ENCODE results near the gene DNPEP. TPM values are rescaled to one million over a fixed set of nuclear protein-coding genes. Genes with fewer than 3 reads are reported as not detected.
A peak's percentile ranks its signal among the peaks of the same experiment; 100 is the strongest.

Gene DNPEP
- total and polyA plus RNA-seq, 3 donors from 2014 or later = 84.8 to 145 (median 90.2) TPM

GRCh38 chr2:219420687-219421086 is 33.0 kb upstream of the DNPEP start:
- no peak overlapping the region for H3K27ac ChIP-seq
- intact Hi-C loops (cut with DNase I; ENCODE audit: low total_unique reads) = no loop called here
- H3K27me3 ChIP-seq = no peaks in the 10 kb centered on the region
- H3K4me1 ChIP-seq = no peaks in the 10 kb centered on the region
- 91 to 94% methylated on average over 7 to 8 of the region's 8 CpGs for WGBS, 2 donors
- TF ChIP-seq, protein P1, sequence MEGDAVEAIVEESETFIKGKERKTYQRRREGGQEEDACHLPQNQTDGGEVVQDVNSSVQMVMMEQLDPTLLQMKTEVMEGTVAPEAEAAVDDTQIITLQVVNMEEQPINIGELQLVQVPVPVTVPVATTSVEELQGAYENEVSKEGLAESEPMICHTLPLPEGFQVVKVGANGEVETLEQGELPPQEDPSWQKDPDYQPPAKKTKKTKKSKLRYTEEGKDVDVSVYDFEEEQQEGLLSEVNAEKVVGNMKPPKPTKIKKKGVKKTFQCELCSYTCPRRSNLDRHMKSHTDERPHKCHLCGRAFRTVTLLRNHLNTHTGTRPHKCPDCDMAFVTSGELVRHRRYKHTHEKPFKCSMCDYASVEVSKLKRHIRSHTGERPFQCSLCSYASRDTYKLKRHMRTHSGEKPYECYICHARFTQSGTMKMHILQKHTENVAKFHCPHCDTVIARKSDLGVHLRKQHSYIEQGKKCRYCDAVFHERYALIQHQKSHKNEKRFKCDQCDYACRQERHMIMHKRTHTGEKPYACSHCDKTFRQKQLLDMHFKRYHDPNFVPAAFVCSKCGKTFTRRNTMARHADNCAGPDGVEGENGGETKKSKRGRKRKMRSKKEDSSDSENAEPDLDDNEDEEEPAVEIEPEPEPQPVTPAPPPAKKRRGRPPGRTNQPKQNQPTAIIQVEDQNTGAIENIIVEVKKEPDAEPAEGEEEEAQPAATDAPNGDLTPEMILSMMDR (IDR thresholded peaks at IDR 0.05) = no peak
- no peak for TF ChIP-seq POLR2A (IDR thresholded peaks at IDR 0.05)
- no peak overlapping the region for H3K4me3 ChIP-seq
- H3K36me3 ChIP-seq (ENCODE audit: low read depth, missing control alignments) = no peaks in the 10 kb centered on the region
- no peaks in the 10 kb centered on the region for H3K9me3 ChIP-seq
- no peak for DNase-seq

DNA sequence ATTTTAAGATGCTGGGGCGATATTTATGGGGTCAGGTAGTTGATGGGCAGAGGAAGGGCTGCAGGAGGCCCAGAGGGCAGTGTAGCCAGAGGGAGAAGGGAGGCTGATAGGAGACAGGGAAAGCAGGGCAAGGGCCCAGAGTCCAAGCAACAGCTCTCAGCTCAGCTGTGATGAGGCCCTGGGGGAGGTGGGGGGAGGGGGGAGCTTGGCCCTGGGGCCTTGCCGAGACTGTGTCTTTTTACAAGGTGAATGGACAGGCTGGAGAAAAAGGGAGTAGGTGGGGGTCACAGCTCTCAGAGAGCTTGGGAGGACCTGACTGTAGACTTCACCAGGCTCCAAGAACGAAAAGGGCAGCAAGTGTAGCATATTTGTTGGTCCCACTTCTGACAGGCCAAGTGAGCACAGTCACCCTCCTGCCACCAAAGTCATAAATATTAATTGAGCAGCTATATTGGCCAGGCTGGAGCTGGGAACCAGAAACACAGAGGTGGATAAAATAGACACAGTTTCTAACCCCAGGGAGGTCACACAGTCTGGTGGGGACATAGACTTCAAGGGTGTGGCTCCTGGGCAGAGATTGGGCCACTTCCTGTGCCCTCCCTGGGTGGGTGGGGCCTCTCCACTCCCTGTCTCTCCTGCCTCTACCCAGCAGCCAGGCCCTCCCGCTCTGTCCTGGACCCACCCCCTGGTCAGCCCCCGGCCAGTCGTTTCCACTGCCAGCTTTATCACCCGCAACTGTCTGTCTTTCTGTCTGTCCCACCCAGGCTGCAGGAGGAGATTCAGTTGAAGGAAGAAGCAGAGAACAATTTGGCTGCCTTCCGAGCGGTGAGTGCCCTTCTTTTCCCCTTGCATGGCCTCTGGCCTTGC is 31.9 kb upstream of the DNPEP start:
- Histone ChIP-seq H3K4me3 (no peak overlapping the region), H3K9me3 (no peaks in the 10 kb centered on the region), H3K36me3 (ENCODE audit: low read depth, missing control alignments) (no peaks in the 10 kb centered on the region), H3K27ac (no peak overlapping the region), H3K4me1 (no peaks in the 10 kb centered on the region), H3K27me3 (no peaks in the 10 kb centered on the region)
- intact Hi-C loops (cut with DNase I; ENCODE audit: low total_unique reads) = no loop called here
- no peak for DNase-seq
- 67 to 73% methylated on average over 8 to 9 of the region's 9 CpGs for whole genome bisulfite sequencing, 2 donors
- TF ChIP-seq, protein P1 (IDR thresholded peaks at IDR 0.05) = no peak
- TF ChIP-seq POLR2A (IDR thresholded peaks at IDR 0.05) = no peak

DNA sequence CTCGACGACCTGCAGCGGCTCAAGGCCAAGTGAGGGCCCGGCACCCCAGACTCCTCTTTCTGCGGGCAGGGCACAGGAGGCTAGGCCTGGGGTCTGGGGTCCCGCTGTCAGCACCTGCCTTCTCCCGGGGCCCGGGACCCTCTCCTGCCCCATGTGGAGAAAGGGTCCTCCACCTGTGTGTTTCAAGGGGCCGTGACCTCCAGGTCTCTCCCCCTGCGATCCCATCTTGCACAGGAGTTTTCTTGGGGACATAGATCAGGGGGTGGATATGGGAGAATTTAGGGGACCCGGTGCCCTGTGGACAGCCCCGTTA is 31.3 kb upstream of the DNPEP start:
- Histone ChIP-seq H3K27ac (no peak overlapping the region), H3K9me3 (no peaks in the 10 kb centered on the region), H3K4me1 (no peaks in the 10 kb centered on the region), H3K4me3 (peak overlapping the region; percentile 33 to 50), H3K36me3 (ENCODE audit: low read depth, missing control alignments) (no peaks in the 10 kb centered on the region), H3K27me3 (no peaks in the 10 kb centered on the region)
- WGBS, 2 donors = 31 to 43% methylated on average over 6 to 12 of the region's 12 CpGs
- DNase-seq = no peak
- intact Hi-C loops (cut with DNase I; ENCODE audit: low total_unique reads) = no loop called here
- TF ChIP-seq POLR2A (IDR thresholded peaks at IDR 0.05) = no peak
- TF ChIP-seq, protein P1 (IDR thresholded peaks at IDR 0.05) = no peak

- no peaks in the 10 kb centered on the region for H3K36me3 ChIP-seq (ENCODE audit: low read depth, missing control alignments)
- WGBS, 2 donors = 6 to 9% methylated on average over 20 to 86 of the region's 98 CpGs
- H3K9me3 ChIP-seq = no peaks in the 10 kb centered on the region
- TF ChIP-seq POLR2A (IDR thresholded peaks at IDR 0.05) = no peak
- TF ChIP-seq, protein P1 (IDR thresholded peaks at IDR 0.05) = no peak
- H3K4me1 ChIP-seq = no peaks in the 10 kb centered on the region
- intact Hi-C loops (cut with DNase I; ENCODE audit: low total_unique reads) = no loop called here
- peak within 1 kb of the TSS; percentile 33 to 50 for H3K4me3 ChIP-seq
- no peaks in the 10 kb centered on the region for H3K27me3 ChIP-seq
- peak; percentile 44 for DNase-seq
- peak within 1 kb of the TSS; percentile 4 to 70 for H3K27ac ChIP-seq
Observed at GRCh38 chr2:219418155-219419011, 30.7 kb upstream of the DNPEP start, which contains the start of gene DES. DES (plus strand) TSS chr2:219418377; CDS start chr2:219418463, 86 bp downstream.
